Measurements from ENCODE around the gene IL23R. TPM values are rescaled to one million over a fixed set of nuclear protein-coding genes. Genes with fewer than 3 reads are reported as not detected.

Gene IL23R
- total RNA-seq, 1 experiment from 2014 or later: not detected

DNA sequence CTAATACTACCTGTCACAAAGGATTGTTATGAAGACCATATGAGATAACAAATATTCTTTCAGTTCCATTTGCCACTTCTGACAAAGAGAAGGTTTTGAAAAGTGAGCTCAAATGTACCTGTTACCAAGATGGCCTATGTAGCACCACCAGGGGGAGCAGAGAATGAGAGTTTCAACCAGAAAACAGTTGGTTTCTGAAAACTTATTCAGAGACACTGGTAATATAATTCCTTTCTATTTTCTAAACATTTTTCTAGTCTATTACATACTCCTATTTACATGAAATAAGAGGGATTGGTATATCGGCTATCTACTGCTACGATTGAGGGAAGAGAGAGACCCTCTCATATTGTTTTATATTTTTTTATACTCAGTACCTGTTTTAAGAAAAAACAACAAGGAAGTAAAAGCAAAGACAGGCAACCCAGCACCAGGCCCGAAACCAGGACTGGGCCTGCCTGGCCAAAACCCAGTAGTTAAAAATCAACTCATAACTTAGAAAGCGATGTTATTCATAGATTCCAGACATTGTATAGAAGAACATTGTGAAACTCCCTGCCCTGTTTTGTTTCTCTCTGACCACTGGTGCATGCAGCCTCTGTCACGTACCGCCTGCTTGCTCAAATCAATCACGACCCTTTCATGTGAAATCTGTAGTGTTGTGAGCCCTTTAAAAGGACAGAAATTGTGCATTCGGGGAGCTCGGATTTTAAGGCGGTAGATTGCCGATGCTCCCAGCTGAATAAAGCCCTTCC lies 48.3 kb downstream of the IL23R start:
- Histone ChIP-seq H2BK5ac (ENCODE audit: insufficient read length, low read length) (no peak overlapping the region), H3T11ph (ENCODE audit: low read length) (no peak overlapping the region), H4K5ac (ENCODE audit: insufficient read length, low read depth, low read length) (no peak overlapping the region), H4K8ac (replicated peaks; ENCODE audit: insufficient read length, low read depth, low read length) (no peak overlapping the region), H2BK15ac (ENCODE audit: low read depth, low read length) (no peak overlapping the region), H3K9ac (ENCODE audit: extremely low read depth, insufficient read length, low read length) (no peak overlapping the region), H3K27ac (ENCODE audit: insufficient read length, low read depth, low read length) (no peak overlapping the region), H3K4me2 (ENCODE audit: insufficient read depth, insufficient read length, low read length) (no peak overlapping the region), H2BK120ac (ENCODE audit: low read depth, low read length, poor library complexity, severe bottlenecking) (no peak overlapping the region), H3K14ac (ENCODE audit: insufficient read depth, low read length) (no peak overlapping the region), H4K20me1 (ENCODE audit: control insufficient read depth, insufficient read depth, insufficient read length) (no peaks in the 10 kb centered on the region), H2AFZ (ENCODE audit: low read length) (no peak overlapping the region), H2BK12ac (ENCODE audit: insufficient read length, low read depth, low read length) (no peak overlapping the region), H4K91ac (ENCODE audit: insufficient read length, low read depth, low read length) (no peak overlapping the region), H3K79me2 (ENCODE audit: insufficient read depth, low read length) (no peaks in the 10 kb centered on the region), H3K9me3 (ENCODE audit: control insufficient read depth, low read depth, low read length) (no peaks in the 10 kb centered on the region), H3K4ac (ENCODE audit: low read depth, low read length) (no peak overlapping the region), H3K23ac (ENCODE audit: insufficient read length, low read depth, low read length) (no peak overlapping the region), H2AK5ac (ENCODE audit: insufficient read length, low read length) (no peak overlapping the region), H2BK20ac (ENCODE audit: low read depth, low read length, poor library complexity, severe bottlenecking) (no peak overlapping the region), H3K18ac (ENCODE audit: insufficient read length, low read depth, low read length) (no peak overlapping the region), H3K79me1 (ENCODE audit: insufficient read depth, low read depth, low read length, poor library complexity, severe bottlenecking) (no peaks in the 10 kb centered on the region), H3K27me3 (ENCODE audit: insufficient read depth, low read length) (no peaks in the 10 kb centered on the region), H3K56ac (ENCODE audit: insufficient read length, low read depth, low read length) (no peak overlapping the region), H3K23me2 (ENCODE audit: insufficient read length, low read depth, low read length, poor library complexity, severe bottlenecking) (no peaks in the 10 kb centered on the region), H3K4me1 (ENCODE audit: insufficient read depth, low read length) (no peaks in the 10 kb centered on the region)
- TF ChIP-seq, protein P1, sequence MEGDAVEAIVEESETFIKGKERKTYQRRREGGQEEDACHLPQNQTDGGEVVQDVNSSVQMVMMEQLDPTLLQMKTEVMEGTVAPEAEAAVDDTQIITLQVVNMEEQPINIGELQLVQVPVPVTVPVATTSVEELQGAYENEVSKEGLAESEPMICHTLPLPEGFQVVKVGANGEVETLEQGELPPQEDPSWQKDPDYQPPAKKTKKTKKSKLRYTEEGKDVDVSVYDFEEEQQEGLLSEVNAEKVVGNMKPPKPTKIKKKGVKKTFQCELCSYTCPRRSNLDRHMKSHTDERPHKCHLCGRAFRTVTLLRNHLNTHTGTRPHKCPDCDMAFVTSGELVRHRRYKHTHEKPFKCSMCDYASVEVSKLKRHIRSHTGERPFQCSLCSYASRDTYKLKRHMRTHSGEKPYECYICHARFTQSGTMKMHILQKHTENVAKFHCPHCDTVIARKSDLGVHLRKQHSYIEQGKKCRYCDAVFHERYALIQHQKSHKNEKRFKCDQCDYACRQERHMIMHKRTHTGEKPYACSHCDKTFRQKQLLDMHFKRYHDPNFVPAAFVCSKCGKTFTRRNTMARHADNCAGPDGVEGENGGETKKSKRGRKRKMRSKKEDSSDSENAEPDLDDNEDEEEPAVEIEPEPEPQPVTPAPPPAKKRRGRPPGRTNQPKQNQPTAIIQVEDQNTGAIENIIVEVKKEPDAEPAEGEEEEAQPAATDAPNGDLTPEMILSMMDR (conservative IDR thresholded peaks at IDR 0.05): peak; percentile 86
- Mint-ChIP-seq H3K4me3 (no peak overlapping the region), H3K9me3 (no peaks in the 10 kb centered on the region), H3K27ac (peak overlapping the region in 2 of 3 experiments; percentile 24 to 59; a peak in 2 of 7 replicates), H3K4me1 (peaks cover 2 to 4% of the 10 kb centered on the region in 2 experiments; a peak in 2 of 4 replicates), H3K27me3 (ENCODE audit: low read depth) (no peaks in the 10 kb centered on the region; the same call in 1 of the 2 replicates), H3K36me3 (ENCODE audit: insufficient read depth in 1 of 3, low read depth in 3 of 3) (no peaks in the 10 kb centered on the region; a peak in 1 of 7 replicates)
- no CpG with 5 or more reads among the region's 11 CpGs for WGBS (ENCODE audit: extremely low coverage, insufficient read length, low lambda C conversion rate)
- DNase-seq: no peak

Data from H9 (cell line).